ENCODE measurements around the gene STRIP2.
"Not testable (repeated sequence)": the region's sequence is repeated elsewhere in the genome, so short reads cannot be mapped to it uniquely, and the experiment has no call there.

STRIP2 gene

DNA sequence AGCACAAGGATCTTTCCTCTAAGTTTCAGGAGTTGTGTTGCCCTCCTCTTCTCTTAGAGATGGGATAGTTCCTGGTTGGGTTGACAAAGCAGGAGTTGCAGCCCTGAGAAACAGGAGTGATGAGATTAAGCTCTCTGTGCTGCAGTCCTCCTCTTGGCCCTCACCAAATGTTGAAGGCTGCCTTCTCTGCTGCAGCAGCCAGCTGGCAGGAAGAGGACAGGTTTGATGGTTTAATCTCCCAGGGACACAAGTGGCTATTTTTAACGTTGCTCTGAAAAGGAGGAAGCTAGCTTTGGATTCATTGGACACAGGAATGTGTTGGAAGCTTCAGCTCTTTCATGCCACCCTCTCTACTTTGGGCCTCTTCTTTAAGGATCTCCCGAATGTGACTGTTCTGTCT, 9.4 kb downstream of the STRIP2 start:
- CTCF ChIA-PET = interaction anchor here (0.7 to 1.1 kb wide), 2 partner anchors 67 to 151 kb away, joined by 3 read pairs; no protein-coding TSS in a partner anchor
- Histone ChIP-seq H3K4me1 (ENCODE audit: control insufficient read depth, insufficient read depth, low read length) (no peaks in the 10 kb centered on the region), H3K4me3 (ENCODE audit: low read depth, low read length) (no peak overlapping the region), H3K36me3 (ENCODE audit: control insufficient read depth in 2 of 2, insufficient read depth in 1 of 2, low read length in 2 of 2) (peaks cover 4 to 36% of the 10 kb centered on the region in 2 experiments; a peak in 2 of 3 replicates), H3K27ac (ENCODE audit: extremely low read depth, low read depth, low read length) (no peak overlapping the region), H3K9me3 (ENCODE audit: control insufficient read depth, insufficient read depth, low read depth, low read length) (no peaks in the 10 kb centered on the region)
- TF ChIP-seq ZNF23 (tag by site-specific recombination; IDR thresholded peaks at IDR 0.05; ENCODE audit: borderline replicate concordance) (no peak), OVOL3 (tag by site-specific recombination; IDR thresholded peaks at IDR 0.05) (no peak), ZNF473 (tag by site-specific recombination; IDR thresholded peaks at IDR 0.05) (no peak), ZNF366 (tag by site-specific recombination; conservative IDR thresholded peaks at IDR 0.05) (no peak), ZFP41 (tag by site-specific recombination; IDR thresholded peaks at IDR 0.05; ENCODE audit: borderline replicate concordance) (no peak), ZSCAN18 (tag by site-specific recombination; IDR thresholded peaks at IDR 0.05) (no peak), TRIM28 (IDR thresholded peaks at IDR 0.05; ENCODE audit: borderline replicate concordance, low read length) (no peak), ZNF768 (tag by site-specific recombination; IDR thresholded peaks at IDR 0.05) (no peak), ZNF776 (tag by site-specific recombination; IDR thresholded peaks at IDR 0.05; ENCODE audit: borderline replicate concordance) (no peak), ZNF2 (tag by site-specific recombination; IDR thresholded peaks at IDR 0.05) (no peak)
- TF ChIP-seq, protein P1, sequence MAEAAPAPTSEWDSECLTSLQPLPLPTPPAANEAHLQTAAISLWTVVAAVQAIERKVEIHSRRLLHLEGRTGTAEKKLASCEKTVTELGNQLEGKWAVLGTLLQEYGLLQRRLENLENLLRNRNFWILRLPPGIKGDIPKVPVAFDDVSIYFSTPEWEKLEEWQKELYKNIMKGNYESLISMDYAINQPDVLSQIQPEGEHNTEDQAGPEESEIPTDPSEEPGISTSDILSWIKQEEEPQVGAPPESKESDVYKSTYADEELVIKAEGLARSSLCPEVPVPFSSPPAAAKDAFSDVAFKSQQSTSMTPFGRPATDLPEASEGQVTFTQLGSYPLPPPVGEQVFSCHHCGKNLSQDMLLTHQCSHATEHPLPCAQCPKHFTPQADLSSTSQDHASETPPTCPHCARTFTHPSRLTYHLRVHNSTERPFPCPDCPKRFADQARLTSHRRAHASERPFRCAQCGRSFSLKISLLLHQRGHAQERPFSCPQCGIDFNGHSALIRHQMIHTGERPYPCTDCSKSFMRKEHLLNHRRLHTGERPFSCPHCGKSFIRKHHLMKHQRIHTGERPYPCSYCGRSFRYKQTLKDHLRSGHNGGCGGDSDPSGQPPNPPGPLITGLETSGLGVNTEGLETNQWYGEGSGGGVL (tag by site-specific recombination; IDR thresholded peaks at IDR 0.05) = no peak
- TF ChIP-seq, protein P2, sequence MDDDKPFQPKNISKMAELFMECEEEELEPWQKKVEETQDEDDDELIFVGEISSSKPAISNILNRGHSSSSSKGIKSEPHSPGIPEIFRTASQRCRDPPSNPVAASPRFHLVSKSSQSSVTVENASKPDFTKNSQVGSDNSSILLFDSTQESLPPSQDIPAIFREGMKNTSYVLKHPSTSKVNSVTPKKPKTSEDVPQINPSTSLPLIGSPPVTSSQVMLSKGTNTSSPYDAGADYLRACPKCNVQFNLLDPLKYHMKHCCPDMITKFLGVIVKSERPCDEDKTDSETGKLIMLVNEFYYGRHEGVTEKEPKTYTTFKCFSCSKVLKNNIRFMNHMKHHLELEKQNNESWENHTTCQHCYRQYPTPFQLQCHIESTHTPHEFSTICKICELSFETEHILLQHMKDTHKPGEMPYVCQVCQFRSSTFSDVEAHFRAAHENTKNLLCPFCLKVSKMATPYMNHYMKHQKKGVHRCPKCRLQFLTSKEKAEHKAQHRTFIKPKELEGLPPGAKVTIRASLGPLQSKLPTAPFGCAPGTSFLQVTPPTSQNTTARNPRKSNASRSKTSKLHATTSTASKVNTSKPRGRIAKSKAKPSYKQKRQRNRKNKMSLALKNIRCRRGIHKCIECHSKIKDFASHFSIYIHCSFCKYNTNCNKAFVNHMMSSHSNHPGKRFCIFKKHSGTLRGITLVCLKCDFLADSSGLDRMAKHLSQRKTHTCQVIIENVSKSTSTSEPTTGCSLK (tag by site-specific recombination; IDR thresholded peaks at IDR 0.05) = no peak
- POLR2A ChIA-PET = interaction anchor here (1.4 kb wide), 1 partner anchor 9 kb away, joined by 3 read pairs; the partner anchor contains the start of gene STRIP2

DNA sequence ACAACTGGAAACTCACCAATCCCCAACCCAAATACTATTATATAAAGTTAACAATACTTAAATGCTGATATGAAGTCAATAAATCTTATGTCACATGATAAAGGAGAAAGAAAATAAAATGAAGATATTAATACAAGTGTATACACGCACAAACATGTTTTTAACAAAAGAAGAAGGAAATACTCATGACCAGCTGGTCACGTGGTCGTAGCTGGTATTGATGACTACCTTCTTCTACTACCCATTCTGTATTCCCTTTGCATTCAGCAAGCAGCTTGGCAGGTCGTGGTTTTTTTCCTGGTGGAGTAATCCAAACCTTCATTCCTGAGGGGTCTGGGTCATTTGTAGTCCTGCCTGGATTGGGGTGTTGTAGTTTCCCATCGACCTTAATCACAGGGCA, 10.5 kb downstream of the STRIP2 start:
- H3K27ac ChIP-seq (ENCODE audit: extremely low read depth, low read depth, low read length); H3K9me3 ChIP-seq (ENCODE audit: control insufficient read depth, insufficient read depth, low read depth, low read length); H3K4me3 ChIP-seq (ENCODE audit: low read depth, low read length); H3K4me1 ChIP-seq (ENCODE audit: control insufficient read depth, insufficient read depth, low read length); CTCF ChIA-PET: not testable (repeated sequence)
- H3K36me3 ChIP-seq (ENCODE audit: control insufficient read depth in 2 of 2, insufficient read depth in 1 of 2, low read length in 2 of 2) = peaks cover 4 to 35% of the 10 kb centered on the region in 2 experiments; a peak in 2 of 3 replicates
- POLR2A ChIA-PET = interaction anchor here (0.6 kb wide), 1 partner anchor 93 kb away, joined by 5 read pairs; no protein-coding TSS in a partner anchor

GRCh38 chr7:129446925-129447324, 12.7 kb downstream of the STRIP2 start:
- H3K27ac ChIP-seq (ENCODE audit: extremely low read depth, low read depth, low read length); H3K4me1 ChIP-seq (ENCODE audit: control insufficient read depth, insufficient read depth, low read length); POLR2A ChIA-PET; H3K4me3 ChIP-seq (ENCODE audit: low read depth, low read length); CTCF ChIA-PET; H3K9me3 ChIP-seq (ENCODE audit: control insufficient read depth, insufficient read depth, low read depth, low read length): not testable (repeated sequence)
- H3K36me3 ChIP-seq (ENCODE audit: control insufficient read depth in 2 of 2, insufficient read depth in 1 of 2, low read length in 2 of 2) = peaks cover 4 to 35% of the 10 kb centered on the region in 2 experiments; a peak in 2 of 3 replicates

GRCh38 chr7:129447445-129447844, 13.2 kb downstream of the STRIP2 start:
- peak; percentile 93 for TF ChIP-seq ZNF157 (tag by site-specific recombination; IDR thresholded peaks at IDR 0.05)
- H3K9me3 ChIP-seq (ENCODE audit: control insufficient read depth, insufficient read depth, low read depth, low read length); CTCF ChIA-PET; POLR2A ChIA-PET; H3K4me3 ChIP-seq (ENCODE audit: low read depth, low read length); H3K4me1 ChIP-seq (ENCODE audit: control insufficient read depth, insufficient read depth, low read length); H3K27ac ChIP-seq (ENCODE audit: extremely low read depth, low read depth, low read length): not testable (repeated sequence)
- peaks cover 4 to 36% of the 10 kb centered on the region in 2 experiments; a peak in 2 of 3 replicates for H3K36me3 ChIP-seq (ENCODE audit: control insufficient read depth in 2 of 2, insufficient read depth in 1 of 2, low read length in 2 of 2)

Data from HEK293 (cell line).